Lung (tissue), 12 donors: ENCODE measurements around the gene FNDC11. TPM values are rescaled to one million over a fixed set of nuclear protein-coding genes. Genes with fewer than 3 reads are reported as not detected.

ENCODE experiments used
- ATAC-seq: fragments of 200-7000 bp; cut with Tn5 transposase; one replicate; pipeline ENCODE4 v1.9.1; 2020; ENCODE audit warnings: moderate number of reproducible peaks; ENCODE audit not compliant: insufficient read depth, low FRiP score
- DNase-seq, 3 donors: peaks; one replicate each; pipeline ENCODE4 v3.0.0-alpha.2; 2013 to 2017
- H3K27ac ChIP-seq, 2 donors: one replicate each; pipeline ENCODE4 v1.5.1; 2013; ENCODE audit warnings: mild to moderate bottlenecking in 2 of 2, moderate library complexity in 2 of 2, control low read depth in 1 of 2, inconsistent platforms in 1 of 2, low read depth in 1 of 2, low read length in 1 of 2
- H3K27me3 ChIP-seq, 3 donors: one replicate each; pipeline ENCODE4 v1.5.1; 2013; ENCODE audit warnings: low read length in 2 of 3; ENCODE audit not compliant: control insufficient read depth in 3 of 3, insufficient read depth in 3 of 3
- H3K36me3 ChIP-seq, 4 donors: one replicate each; pipeline ENCODE4 v1.5.1; 2013; ENCODE audit warnings: low read length in 4 of 4, mild to moderate bottlenecking in 1 of 4, moderate library complexity in 1 of 4; ENCODE audit not compliant: control insufficient read depth in 4 of 4, insufficient read depth in 4 of 4
- H3K4me1 ChIP-seq, 5 donors: one replicate each; pipeline ENCODE4 v1.5.1; 2013; ENCODE audit warnings: low read length in 5 of 5, mild to moderate bottlenecking in 2 of 5, moderate library complexity in 1 of 5; ENCODE audit not compliant: control insufficient read depth in 5 of 5, insufficient read depth in 5 of 5
- H3K4me3 ChIP-seq: one replicate; pipeline ENCODE4 v1.5.1; 2013; ENCODE audit warnings: mild to moderate bottlenecking, control low read depth, moderate library complexity
- H3K9ac ChIP-seq, 2 donors: one replicate each; pipeline ENCODE4 v1.5.1; 2013; ENCODE audit warnings: low read length in 2 of 2, control low read depth in 1 of 2; ENCODE audit not compliant: insufficient read depth in 1 of 2
- H3K9me3 ChIP-seq, 4 donors: one replicate each; pipeline ENCODE4 v1.5.1; 2013; ENCODE audit warnings: low read length in 3 of 4, mild to moderate bottlenecking in 1 of 4, moderate library complexity in 1 of 4; ENCODE audit not compliant: control insufficient read depth in 4 of 4, insufficient read depth in 3 of 4
- CTCF ChIP-seq: IDR thresholded peaks from 2 replicates; pipeline ENCODE4 v1.5.1; 2012; ENCODE audit warnings: mild to moderate bottlenecking; ENCODE audit errors: control extremely low read depth, extremely low read depth
- WGBS, 2 donors: extraction: QIAGEN DNeasy Blood & Tissue Kit; methylation state at CpG; one replicate each; pipeline ENCODE4 v1.1.7; 2013; 5-methylcytosine and 5-hydroxymethylcytosine counted together
- polyA plus RNA-seq, 2 donors: library from polyadenylated mRNA; stranded (reverse); fragments of 200-250 nt; gene quantifications; one replicate each; pipeline ENCODE4 v1.2.1, GENCODE V29; 2013
- total RNA-seq, 2 donors: library from RNA; depleted of rRNA in 1 of 2; stranded (reverse); fragments of >200 nt in 1 of 2; gene quantifications; one replicate each; pipeline ENCODE4 v1.2.1, GENCODE V29; 2014 to 2021
- donor health status: control.
- donor health status: control.
- donor health status: Bipolar disorder and iron deficiency.
- donor health status: healthy.
- donor health status: DM: yes; HTN: yes; CAD: no.

Gene FNDC11
- total and polyA plus RNA-seq, 4 donors = 1.0 to 3.2 (median 2.3) TPM

GRCh38 chr20:63577317-63577894 is 23.4 kb downstream of the FNDC11 start:
- Histone ChIP-seq H3K36me3 (no peaks in the 10 kb centered on the region), H3K4me3 (no peak overlapping the region), H3K27ac (no peak overlapping the region), H3K4me1 (peaks cover 0 to 12% (median 0%) of the 10 kb centered on the region in 5 donors), H3K9me3 (no peaks in the 10 kb centered on the region), H3K9ac (no peak overlapping the region), H3K27me3 (peaks cover 0 to 10% (median 0%) of the 10 kb centered on the region in 3 donors)
- ATAC-seq = no peak
- TF ChIP-seq CTCF = no peak
- DNase-seq = no peak
- WGBS, 2 donors = 71 to 87% methylated on average over 19 of the region's 19 CpGs

GRCh38 chr20:63578224-63579016 is 24.5 kb downstream of the FNDC11 start:
- no peak overlapping the region for H3K4me3 ChIP-seq
- no peak overlapping the region for H3K9ac ChIP-seq
- H3K36me3 ChIP-seq = no peaks in the 10 kb centered on the region
- no peak for DNase-seq
- no peak for TF ChIP-seq CTCF
- H3K27me3 ChIP-seq = peaks cover 0 to 10% (median 0%) of the 10 kb centered on the region in 3 donors
- no peak for ATAC-seq
- WGBS, 2 donors = 79 to 82% methylated on average over 26 of the region's 26 CpGs
- peaks cover 0 to 7% (median 0%) of the 10 kb centered on the region in 5 donors for H3K4me1 ChIP-seq
- H3K9me3 ChIP-seq = no peaks in the 10 kb centered on the region
- H3K27ac ChIP-seq = no peak overlapping the region

- Histone ChIP-seq H3K9ac (no peak overlapping the region), H3K4me3 (no peak overlapping the region), H3K36me3 (no peaks in the 10 kb centered on the region), H3K4me1 (peaks cover 0 to 5% (median 0%) of the 10 kb centered on the region in 5 donors), H3K27me3 (peaks cover 0 to 10% (median 0%) of the 10 kb centered on the region in 3 donors), H3K9me3 (no peaks in the 10 kb centered on the region), H3K27ac (no peak overlapping the region)
- ATAC-seq (no peak), DNase-seq (peak in 2 of 3 donors; percentile 21 to 33)
- no peak for TF ChIP-seq CTCF
- WGBS, 2 donors = 69 to 72% methylated on average over 19 of the region's 19 CpGs
These were observed 25.2 kb downstream of the FNDC11 start for GRCh38 chr20:63579017-63579694.
